WTC11 (cell line): Measurements from ENCODE around the gene PAQR9.

ENCODE experiments used
- CREB1 ChIP-seq: sonication (generic); formaldehyde crosslinking; IDR thresholded peaks from 2 replicates; pipeline ENCODE4 v1.8.0; 2023; ENCODE audit warnings: mild to moderate bottlenecking, missing genetic modification reagents
- FOXJ3 ChIP-seq: sonication (generic); formaldehyde crosslinking; IDR thresholded peaks from 2 replicates; pipeline ENCODE4 v1.9.0; 2021; ENCODE audit warnings: missing genetic modification reagents, mild to moderate bottlenecking, borderline replicate concordance
- MXD4 ChIP-seq: fragments of 250-450 bp; sonication (Bioruptor Pico); IDR thresholded peaks from 2 replicates; pipeline ENCODE4 v1.8.0; 2021; ENCODE audit warnings: mild to moderate bottlenecking, moderate library complexity, borderline replicate concordance
- NFYB ChIP-seq: sonication (generic); formaldehyde crosslinking; conservative IDR thresholded peaks from 2 replicates; pipeline ENCODE4 v1.8.0; 2022; ENCODE audit warnings: low read depth, missing genetic modification reagents
- NR2C2 ChIP-seq: sonication (generic); formaldehyde crosslinking; IDR thresholded peaks from 2 replicates; pipeline ENCODE4 v1.8.0; 2022; ENCODE audit warnings: mild to moderate bottlenecking, missing genetic modification reagents
- NR3C1 ChIP-seq: sonication (generic); formaldehyde crosslinking; conservative IDR thresholded peaks from 2 replicates; pipeline ENCODE4 v1.8.1; 2023; ENCODE audit warnings: low read depth, mild to moderate bottlenecking, missing genetic modification reagents
- OVOL2 ChIP-seq: fragments of 250-450 bp; sonication (Bioruptor Pico); IDR thresholded peaks from 2 replicates; pipeline ENCODE4 v1.9.0; 2021; ENCODE audit warnings: mild to moderate bottlenecking, borderline replicate concordance
- ZBTB21 ChIP-seq: sonication (generic); formaldehyde crosslinking; IDR thresholded peaks from 2 replicates; pipeline ENCODE4 v1.8.1; 2023; ENCODE audit warnings: mild to moderate bottlenecking, missing genetic modification reagents, borderline replicate concordance
- TF ChIP-seq, protein P1 (sequence below): fragments of 200-600 bp; IDR thresholded peaks from 2 replicates; pipeline ENCODE4 v1.8.0; 2022; ENCODE audit warnings: antibody characterized with exemption
- TF ChIP-seq, protein P2 (sequence below): sonication (generic); formaldehyde crosslinking; conservative IDR thresholded peaks from 2 replicates; pipeline ENCODE4 v1.8.1; 2023; ENCODE audit warnings: mild to moderate bottlenecking, low read depth, missing genetic modification reagents, moderate library complexity
- TF ChIP-seq, protein P3 (sequence below): fragments of 250-450 bp; sonication (Bioruptor Pico); IDR thresholded peaks from 2 replicates; pipeline ENCODE4 v1.9.0; 2021; ENCODE audit warnings: mild to moderate bottlenecking
- TF ChIP-seq, protein P4 (sequence below): sonication (generic); formaldehyde crosslinking; IDR thresholded peaks from 2 replicates; pipeline ENCODE4 v1.8.0; 2022; ENCODE audit warnings: mild to moderate bottlenecking, missing genetic modification reagents

DNA sequence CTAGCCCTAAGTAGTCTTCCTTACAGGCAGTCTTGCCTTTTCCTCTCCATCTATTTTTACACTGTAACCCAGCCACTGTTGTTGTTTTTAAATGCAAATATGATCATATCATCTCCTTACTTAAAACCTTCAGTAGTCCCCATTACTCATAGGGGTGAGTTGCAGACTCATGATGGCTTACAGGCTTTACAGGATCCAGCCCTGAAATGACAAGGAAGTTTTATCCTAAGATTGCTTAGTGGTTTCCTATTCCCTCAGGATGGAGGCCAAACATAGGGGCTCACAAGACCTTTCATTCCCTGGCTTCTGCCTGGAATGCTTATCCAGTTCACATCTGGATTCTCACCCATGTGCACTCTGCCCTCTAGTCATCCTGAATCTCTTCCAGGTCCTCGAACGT, 46.9 kb downstream of the PAQR9 start:
- TF ChIP-seq, protein P1, sequence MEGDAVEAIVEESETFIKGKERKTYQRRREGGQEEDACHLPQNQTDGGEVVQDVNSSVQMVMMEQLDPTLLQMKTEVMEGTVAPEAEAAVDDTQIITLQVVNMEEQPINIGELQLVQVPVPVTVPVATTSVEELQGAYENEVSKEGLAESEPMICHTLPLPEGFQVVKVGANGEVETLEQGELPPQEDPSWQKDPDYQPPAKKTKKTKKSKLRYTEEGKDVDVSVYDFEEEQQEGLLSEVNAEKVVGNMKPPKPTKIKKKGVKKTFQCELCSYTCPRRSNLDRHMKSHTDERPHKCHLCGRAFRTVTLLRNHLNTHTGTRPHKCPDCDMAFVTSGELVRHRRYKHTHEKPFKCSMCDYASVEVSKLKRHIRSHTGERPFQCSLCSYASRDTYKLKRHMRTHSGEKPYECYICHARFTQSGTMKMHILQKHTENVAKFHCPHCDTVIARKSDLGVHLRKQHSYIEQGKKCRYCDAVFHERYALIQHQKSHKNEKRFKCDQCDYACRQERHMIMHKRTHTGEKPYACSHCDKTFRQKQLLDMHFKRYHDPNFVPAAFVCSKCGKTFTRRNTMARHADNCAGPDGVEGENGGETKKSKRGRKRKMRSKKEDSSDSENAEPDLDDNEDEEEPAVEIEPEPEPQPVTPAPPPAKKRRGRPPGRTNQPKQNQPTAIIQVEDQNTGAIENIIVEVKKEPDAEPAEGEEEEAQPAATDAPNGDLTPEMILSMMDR: no peak
- TF ChIP-seq FOXJ3 (CRISPR knock-in tag) (no peak), ZBTB21 (CRISPR knock-in tag) (no peak), MXD4 (CRISPR knock-in tag) (no peak), CREB1 (CRISPR knock-in tag) (no peak), NFYB (CRISPR knock-in tag) (no peak), NR2C2 (CRISPR knock-in tag) (no peak), OVOL2 (CRISPR knock-in tag) (no peak), NR3C1 (no peak)
- TF ChIP-seq, protein P2, sequence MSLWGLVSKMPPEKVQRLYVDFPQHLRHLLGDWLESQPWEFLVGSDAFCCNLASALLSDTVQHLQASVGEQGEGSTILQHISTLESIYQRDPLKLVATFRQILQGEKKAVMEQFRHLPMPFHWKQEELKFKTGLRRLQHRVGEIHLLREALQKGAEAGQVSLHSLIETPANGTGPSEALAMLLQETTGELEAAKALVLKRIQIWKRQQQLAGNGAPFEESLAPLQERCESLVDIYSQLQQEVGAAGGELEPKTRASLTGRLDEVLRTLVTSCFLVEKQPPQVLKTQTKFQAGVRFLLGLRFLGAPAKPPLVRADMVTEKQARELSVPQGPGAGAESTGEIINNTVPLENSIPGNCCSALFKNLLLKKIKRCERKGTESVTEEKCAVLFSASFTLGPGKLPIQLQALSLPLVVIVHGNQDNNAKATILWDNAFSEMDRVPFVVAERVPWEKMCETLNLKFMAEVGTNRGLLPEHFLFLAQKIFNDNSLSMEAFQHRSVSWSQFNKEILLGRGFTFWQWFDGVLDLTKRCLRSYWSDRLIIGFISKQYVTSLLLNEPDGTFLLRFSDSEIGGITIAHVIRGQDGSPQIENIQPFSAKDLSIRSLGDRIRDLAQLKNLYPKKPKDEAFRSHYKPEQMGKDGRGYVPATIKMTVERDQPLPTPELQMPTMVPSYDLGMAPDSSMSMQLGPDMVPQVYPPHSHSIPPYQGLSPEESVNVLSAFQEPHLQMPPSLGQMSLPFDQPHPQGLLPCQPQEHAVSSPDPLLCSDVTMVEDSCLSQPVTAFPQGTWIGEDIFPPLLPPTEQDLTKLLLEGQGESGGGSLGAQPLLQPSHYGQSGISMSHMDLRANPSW: no peak
- TF ChIP-seq, protein P3, sequence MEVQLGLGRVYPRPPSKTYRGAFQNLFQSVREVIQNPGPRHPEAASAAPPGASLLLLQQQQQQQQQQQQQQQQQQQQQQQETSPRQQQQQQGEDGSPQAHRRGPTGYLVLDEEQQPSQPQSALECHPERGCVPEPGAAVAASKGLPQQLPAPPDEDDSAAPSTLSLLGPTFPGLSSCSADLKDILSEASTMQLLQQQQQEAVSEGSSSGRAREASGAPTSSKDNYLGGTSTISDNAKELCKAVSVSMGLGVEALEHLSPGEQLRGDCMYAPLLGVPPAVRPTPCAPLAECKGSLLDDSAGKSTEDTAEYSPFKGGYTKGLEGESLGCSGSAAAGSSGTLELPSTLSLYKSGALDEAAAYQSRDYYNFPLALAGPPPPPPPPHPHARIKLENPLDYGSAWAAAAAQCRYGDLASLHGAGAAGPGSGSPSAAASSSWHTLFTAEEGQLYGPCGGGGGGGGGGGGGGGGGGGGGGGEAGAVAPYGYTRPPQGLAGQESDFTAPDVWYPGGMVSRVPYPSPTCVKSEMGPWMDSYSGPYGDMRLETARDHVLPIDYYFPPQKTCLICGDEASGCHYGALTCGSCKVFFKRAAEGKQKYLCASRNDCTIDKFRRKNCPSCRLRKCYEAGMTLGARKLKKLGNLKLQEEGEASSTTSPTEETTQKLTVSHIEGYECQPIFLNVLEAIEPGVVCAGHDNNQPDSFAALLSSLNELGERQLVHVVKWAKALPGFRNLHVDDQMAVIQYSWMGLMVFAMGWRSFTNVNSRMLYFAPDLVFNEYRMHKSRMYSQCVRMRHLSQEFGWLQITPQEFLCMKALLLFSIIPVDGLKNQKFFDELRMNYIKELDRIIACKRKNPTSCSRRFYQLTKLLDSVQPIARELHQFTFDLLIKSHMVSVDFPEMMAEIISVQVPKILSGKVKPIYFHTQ (CRISPR knock-in tag): no peak
- TF ChIP-seq, protein P4, sequence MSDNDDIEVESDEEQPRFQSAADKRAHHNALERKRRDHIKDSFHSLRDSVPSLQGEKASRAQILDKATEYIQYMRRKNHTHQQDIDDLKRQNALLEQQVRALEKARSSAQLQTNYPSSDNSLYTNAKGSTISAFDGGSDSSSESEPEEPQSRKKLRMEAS (CRISPR knock-in tag): no peak
